ENCODE measurements around the gene SOWAHA. TPM values are rescaled to one million over a fixed set of nuclear protein-coding genes. Genes with fewer than 3 reads are reported as not detected.

Gene SOWAHA
- total RNA-seq, 1 donor from 2014 or later: 22.2 TPM

- peak; percentile 87 for DNase-seq (ENCODE audit: low spot score)
Observed at GRCh38 chr5:132807163-132807838, 5.8 kb upstream of the SOWAHA start.

GRCh38 chr5:132808448-132808847, 4.7 kb upstream of the SOWAHA start:
- DNase-seq (ENCODE audit: low spot score): no peak

GRCh38 chr5:132808866-132809265, 4.2 kb upstream of the SOWAHA start:
- no peak for DNase-seq (ENCODE audit: low spot score)

- DNase-seq (ENCODE audit: low spot score): no peak
Observed at GRCh38 chr5:132810605-132811004, 2.5 kb upstream of the SOWAHA start.

- no peak for DNase-seq (ENCODE audit: low spot score)
Observed at GRCh38 chr5:132812123-132812765, 858 bp upstream of the SOWAHA start.

GRCh38 chr5:132813599-132814502, 749 bp downstream of the SOWAHA start:
- DNase-seq (ENCODE audit: low spot score): no peak

- no peak for DNase-seq (ENCODE audit: low spot score)
Observed at GRCh38 chr5:132814503-132815294, 1.6 kb downstream of the SOWAHA start.

GRCh38 chr5:132815454-132815853, 2.4 kb downstream of the SOWAHA start:
- DNase-seq (ENCODE audit: low spot score): no peak

GRCh38 chr5:132816083-132816482, 3.0 kb downstream of the SOWAHA start:
- no peak for DNase-seq (ENCODE audit: low spot score)

GRCh38 chr5:132816554-132816953, 3.5 kb downstream of the SOWAHA start:
- no peak for DNase-seq (ENCODE audit: low spot score)

- no peak for DNase-seq (ENCODE audit: low spot score)
Observed at GRCh38 chr5:132817011-132817410, 3.9 kb downstream of the SOWAHA start.

- DNase-seq (ENCODE audit: low spot score): no peak
Observed at GRCh38 chr5:132819468-132819867, 6.4 kb downstream of the SOWAHA start.

GRCh38 chr5:132820162-132820754, 7.2 kb downstream of the SOWAHA start:
- peak; percentile 94 for DNase-seq (ENCODE audit: low spot score)

GRCh38 chr5:132821350-132821749, 8.2 kb downstream of the SOWAHA start:
- no peak for DNase-seq (ENCODE audit: low spot score)

GRCh38 chr5:132821791-132822190, 8.7 kb downstream of the SOWAHA start:
- no peak for DNase-seq (ENCODE audit: low spot score)

GRCh38 chr5:132822650-132823480, 9.8 kb downstream of the SOWAHA start:
- DNase-seq (ENCODE audit: low spot score): no peak

GRCh38 chr5:132823481-132824050, 10.5 kb downstream of the SOWAHA start:
- no peak for DNase-seq (ENCODE audit: low spot score)

GRCh38 chr5:132824426-132824825, 11.3 kb downstream of the SOWAHA start:
- no peak for DNase-seq (ENCODE audit: low spot score)

GRCh38 chr5:132825033-132825833, 12.1 kb downstream of the SOWAHA start:
- DNase-seq (ENCODE audit: low spot score): no peak

All from mucosa of gallbladder (tissue), 1 donor.